NCI-H345 (cell line): Measurements from ENCODE around the gene TLCD3B.

Source experiments
- DNase-seq: peaks from one replicate; lab custom pipeline; 2025; lab: John Stamatoyannopoulos, UW

Gene TLCD3B, protein sequence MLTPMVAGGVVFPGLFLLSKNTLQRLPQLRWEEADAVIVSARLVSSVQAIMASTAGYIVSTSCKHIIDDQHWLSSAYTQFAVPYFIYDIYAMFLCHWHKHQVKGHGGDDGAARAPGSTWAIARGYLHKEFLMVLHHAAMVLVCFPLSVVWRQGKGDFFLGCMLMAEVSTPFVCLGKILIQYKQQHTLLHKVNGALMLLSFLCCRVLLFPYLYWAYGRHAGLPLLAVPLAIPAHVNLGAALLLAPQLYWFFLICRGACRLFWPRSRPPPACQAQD

GRCh38 chr16:30030841-30031413 is at the start of gene TLCD3B:
TSS of gene TLCD3B (minus strand) at chr16:30031271. CDS start at chr16:30030527, 744 bp downstream.
- DNase-seq, result no peak

GRCh38 chr16:30079480-30079879 is 48.4 kb upstream of the TLCD3B start:
- DNase-seq, result no peak

GRCh38 chr16:30078744-30079143 is 47.7 kb upstream of the TLCD3B start:
- DNase-seq, result no peak

GRCh38 chr16:30077656-30078055 is 46.6 kb upstream of the TLCD3B start:
- DNase-seq, result no peak

GRCh38 chr16:30076276-30076791 is 45.3 kb upstream of the TLCD3B start:
- DNase-seq, result no peak

GRCh38 chr16:30075503-30076275 is 44.6 kb upstream of the TLCD3B start, which contains the start of gene PPP4C:
TSS of gene PPP4C (plus strand) at chr16:30075994. CDS start at chr16:30076378, 384 bp downstream.
- DNase-seq, result peak; percentile 95

DNA sequence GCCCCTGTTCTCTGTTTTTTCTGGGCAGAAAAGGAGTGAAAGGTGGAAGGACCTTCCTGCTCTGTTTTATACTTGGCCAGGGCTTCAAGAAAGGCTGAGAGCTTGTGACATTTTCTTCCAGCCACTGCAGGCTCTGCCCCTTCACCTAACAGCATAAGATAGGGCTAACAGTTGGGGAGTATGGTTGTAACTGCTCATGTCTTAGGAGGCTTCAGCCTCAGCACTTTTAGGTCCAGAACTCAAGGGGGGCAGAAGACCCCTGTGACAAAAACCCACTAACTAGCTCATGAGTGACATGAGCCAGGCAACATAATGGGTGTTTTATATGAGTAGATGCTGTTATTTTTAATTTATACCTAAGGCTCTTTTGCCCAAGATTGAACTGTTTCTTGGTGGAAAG is 39.4 kb upstream of the TLCD3B start:
- no peak for DNase-seq

GRCh38 chr16:30069611-30070462 is 38.8 kb upstream of the TLCD3B start:
- no peak for DNase-seq

- peak; percentile 17 for DNase-seq
These were observed 37.9 kb upstream of the TLCD3B start for GRCh38 chr16:30068750-30069610.

DNA sequence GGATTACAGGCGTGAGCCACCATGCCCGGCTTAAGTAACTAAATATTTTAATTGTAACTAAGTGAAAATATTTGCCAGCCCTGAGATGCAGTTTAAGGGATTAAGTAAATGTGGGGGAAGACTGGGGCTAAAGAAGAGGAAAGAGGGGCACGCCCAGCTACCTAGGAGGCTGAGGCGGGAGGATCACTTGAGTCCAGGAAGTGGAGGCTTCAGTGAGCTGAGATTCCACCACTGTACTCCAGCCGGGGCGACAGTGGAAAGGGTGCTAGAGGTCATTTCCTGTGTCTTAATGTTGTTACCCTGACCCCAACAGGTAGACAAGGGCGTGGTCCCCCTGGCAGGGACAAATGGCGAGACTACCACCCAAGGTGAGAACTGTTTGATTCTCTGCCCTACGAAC is 37.3 kb upstream of the TLCD3B start:
- no peak for DNase-seq

GRCh38 chr16:30067584-30067916 is 36.5 kb upstream of the TLCD3B start:
- DNase-seq, result no peak

GRCh38 chr16:30066761-30067583 is 35.9 kb upstream of the TLCD3B start:
- no peak for DNase-seq

DNA sequence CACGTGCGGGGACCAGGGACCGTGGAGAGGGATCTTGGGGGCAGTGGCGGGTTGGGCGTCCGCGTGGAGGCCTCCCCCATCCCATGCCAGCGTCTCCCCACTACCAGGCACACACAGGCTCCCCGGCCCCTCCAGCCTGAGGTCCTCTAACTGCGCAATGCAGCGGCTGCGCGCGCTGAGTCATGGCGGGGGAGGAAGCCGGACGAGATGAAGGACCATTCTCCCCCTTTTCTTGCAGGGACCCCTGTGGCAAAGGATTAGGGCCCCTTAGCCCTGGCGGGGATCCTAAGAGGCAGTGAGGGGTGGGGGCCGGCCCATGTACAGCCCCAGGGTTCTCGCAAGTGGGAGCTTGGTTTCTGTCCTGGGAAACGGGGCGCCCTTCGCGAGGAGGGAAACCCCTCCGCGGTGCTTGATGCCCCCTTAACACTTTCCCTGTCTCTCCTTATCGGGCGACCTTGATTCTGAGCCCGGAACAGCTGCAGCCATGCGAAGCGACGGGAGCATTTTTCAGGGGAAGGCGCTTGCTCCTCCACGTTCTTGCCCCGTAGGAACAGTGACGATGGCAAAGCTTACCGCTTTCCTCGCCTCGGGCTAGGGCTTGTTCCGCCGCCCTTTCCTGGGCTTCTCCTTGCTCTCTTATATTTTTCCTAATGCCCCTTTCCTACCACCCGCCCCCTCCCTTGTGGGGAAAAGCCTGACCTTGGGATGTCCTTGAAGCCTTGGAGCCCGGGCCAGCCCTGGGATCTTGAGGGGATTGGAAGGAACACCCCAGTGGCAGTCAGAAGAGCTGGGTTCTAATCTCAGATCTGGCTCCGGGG is 35.1 kb upstream of the TLCD3B start:
- no peak for DNase-seq

- DNase-seq, result peak; percentile 99
These were observed 34.3 kb upstream of the TLCD3B start, which contains the start of gene ALDOA for GRCh38 chr16:30065102-30065942. TSS of gene ALDOA (plus strand) at chr16:30065760. CDS start at chr16:30066898, 1,138 bp downstream.

DNA sequence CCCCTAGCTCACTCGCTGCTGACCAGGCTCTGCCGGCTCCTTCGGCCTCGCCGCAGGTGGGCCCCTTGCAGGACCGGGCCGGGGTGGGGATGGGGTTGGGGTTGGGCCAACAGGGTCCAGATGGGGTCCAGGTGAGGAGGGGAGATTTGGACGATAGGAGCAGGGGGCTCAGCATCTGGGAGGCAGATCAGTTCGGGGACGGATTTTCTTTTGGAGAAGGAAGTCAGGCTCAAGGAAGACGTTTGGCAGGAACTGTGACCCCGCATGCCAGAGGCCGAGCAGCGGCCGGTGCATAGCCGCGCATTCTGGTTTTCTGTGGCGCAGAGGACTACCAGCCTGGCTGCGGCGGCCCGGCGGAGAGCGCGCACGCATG is 33.6 kb upstream of the TLCD3B start:
- no peak for DNase-seq

DNA sequence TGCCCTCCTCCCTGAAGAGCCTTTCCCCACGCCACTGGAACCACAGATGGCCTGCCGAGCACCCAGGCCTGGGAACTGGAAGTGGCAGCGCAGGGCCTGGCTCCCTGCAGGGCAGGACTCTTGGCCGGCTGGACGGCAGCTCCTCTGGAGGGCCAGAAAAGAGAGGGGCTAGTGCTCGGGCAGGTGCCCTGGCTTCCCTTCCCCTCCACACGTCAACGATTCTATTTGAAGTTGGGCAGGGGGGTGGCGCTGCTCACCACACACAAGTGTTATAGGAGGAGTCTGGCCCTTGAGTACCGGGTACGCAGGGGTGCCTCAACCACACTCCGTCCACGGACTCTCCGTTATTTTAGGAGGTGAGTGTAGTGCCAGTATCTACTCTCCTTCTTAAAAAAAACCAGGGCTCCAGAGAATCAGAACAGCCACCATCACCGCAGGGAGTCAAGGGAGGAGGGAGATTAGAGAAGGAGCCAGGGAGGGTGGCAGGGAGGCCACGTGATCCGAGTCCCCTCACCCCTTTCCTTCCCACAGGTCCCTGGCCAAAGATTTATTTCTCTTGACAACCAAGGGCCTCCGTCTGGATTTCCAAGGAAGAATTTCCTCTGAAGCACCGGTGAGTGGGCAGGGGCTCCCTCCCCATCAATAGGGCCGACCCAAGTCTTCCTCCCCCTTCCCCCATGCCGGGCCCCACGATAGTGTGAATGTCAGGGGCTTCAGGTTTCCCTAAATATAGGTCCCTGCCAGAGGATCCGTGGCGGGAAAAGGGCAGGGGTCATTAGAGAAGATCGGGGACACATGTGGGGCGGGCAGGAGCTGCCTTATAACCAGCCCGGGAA is 33.0 kb upstream of the TLCD3B start:
- peak; percentile 74 for DNase-seq

DNA sequence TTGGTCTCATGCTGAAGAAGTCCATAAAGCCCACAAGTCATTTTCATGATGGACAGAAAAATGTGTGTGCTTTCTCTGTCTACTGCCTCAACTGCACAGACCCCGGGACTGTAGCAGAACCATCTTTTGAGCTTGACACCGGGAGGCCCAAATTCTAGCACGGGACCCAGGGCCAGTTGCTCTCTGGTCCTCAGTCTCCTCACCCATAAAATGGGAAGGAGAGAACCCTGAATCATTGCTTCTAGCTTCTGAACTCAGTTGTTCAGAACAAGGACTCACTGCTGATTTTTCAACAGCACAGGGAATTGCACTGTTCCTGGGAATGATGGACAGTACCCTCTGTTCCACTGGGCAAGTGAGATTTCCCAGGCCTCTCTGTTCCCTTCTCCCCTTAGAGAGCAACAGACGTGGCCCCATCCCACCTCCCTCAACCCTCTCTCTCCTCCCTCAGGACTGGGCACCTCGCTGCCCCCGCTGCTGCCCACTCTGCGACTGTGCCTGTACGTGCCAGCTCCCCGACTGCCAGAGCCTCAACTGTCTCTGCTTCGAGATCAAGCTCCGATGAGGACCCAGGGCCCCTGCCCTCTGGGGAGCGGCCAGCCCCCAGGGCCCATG is 32.3 kb upstream of the TLCD3B start:
- no peak for DNase-seq
